Right atrium auricular region (tissue), 2 donors: Measurements from ENCODE around the gene ACOX2. TPM values are rescaled to one million over a fixed set of nuclear protein-coding genes. Genes with fewer than 3 reads are reported as not detected.
A peak's percentile ranks its signal among the peaks of the same experiment; 100 is the strongest.

ENCODE experiments used
- DNase-seq: peaks from one replicate; pipeline ENCODE4 v3.0.0-alpha.2; 2019; ENCODE audit warnings: low spot score
- H3K27ac ChIP-seq, 2 donors: fragments of 200-600 bp; sonication (generic); 1 replicate in 1 of 2; 2 replicates in 1 of 2; pipeline ENCODE4 v1.5.1; 2016 to 2019
- H3K27me3 ChIP-seq, 2 donors: fragments of 200-600 bp; sonication (generic); one replicate each; pipeline versions ENCODE4 v1.5.1 to v1.6.0; 2017 to 2019
- H3K36me3 ChIP-seq: fragments of 200-600 bp; sonication (generic); one replicate; pipeline ENCODE4 v1.5.1; 2016
- H3K4me1 ChIP-seq, 2 donors: fragments of 200-600 bp; sonication (generic); one replicate each; pipeline versions ENCODE4 v1.5.1 to v1.6.0; 2017 to 2019
- H3K4me3 ChIP-seq, 2 donors: fragments of 200-600 bp; sonication (generic); 1 replicate in 1 of 2; 2 replicates in 1 of 2; pipeline ENCODE4 v1.5.1; 2017 to 2019; ENCODE audit warnings: mild to moderate bottlenecking in 1 of 2, moderate library complexity in 1 of 2
- H3K9me3 ChIP-seq, 2 donors: fragments of 200-600 bp; sonication (generic); one replicate each; pipeline ENCODE4 v1.5.1; 2019
- total RNA-seq, 2 donors: library from RNA; depleted of rRNA; stranded (reverse); fragments of >200 nt; gene quantifications; one replicate each; pipeline ENCODE4 v1.1.0, GENCODE V29; 2016
- TF ChIP-seq, protein P1 (sequence below), 2 donors: fragments of 200-600 bp; sonication (generic); IDR thresholded peaks; one replicate each; pipeline ENCODE4 v1.5.1; 2019; ENCODE audit warnings: antibody characterized with exemption in 2 of 2

The ACOX2 gene
- total RNA-seq, 2 donors from 2014 or later: 11.5 to 30.2 TPM

DNA sequence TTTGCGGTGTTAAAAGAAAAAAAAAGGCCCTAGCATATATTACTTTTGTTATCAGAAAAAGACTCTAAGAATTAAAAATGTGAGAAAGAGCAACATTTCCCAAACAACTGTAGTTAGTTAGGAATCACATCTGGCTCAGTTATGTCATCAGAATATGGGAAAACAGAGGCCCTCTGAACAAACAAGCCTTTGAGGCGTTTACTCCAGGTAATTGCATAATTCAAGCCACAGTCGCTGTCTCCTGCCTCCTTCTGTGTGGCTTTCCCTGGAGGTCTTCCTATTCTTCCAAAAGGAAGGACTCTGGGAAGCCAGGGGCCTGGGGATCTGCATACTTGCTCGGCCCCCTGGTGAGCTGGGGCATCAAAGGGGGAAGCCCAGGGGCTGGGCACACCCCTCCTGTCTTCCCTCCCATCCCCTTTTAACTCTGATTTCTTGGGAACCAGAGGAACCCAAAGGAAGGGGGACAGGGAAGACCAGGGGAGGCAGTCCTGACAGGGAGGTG lies 43.9 kb upstream of the ACOX2 start:
- DNase-seq: no peak
- TF ChIP-seq, protein P1, sequence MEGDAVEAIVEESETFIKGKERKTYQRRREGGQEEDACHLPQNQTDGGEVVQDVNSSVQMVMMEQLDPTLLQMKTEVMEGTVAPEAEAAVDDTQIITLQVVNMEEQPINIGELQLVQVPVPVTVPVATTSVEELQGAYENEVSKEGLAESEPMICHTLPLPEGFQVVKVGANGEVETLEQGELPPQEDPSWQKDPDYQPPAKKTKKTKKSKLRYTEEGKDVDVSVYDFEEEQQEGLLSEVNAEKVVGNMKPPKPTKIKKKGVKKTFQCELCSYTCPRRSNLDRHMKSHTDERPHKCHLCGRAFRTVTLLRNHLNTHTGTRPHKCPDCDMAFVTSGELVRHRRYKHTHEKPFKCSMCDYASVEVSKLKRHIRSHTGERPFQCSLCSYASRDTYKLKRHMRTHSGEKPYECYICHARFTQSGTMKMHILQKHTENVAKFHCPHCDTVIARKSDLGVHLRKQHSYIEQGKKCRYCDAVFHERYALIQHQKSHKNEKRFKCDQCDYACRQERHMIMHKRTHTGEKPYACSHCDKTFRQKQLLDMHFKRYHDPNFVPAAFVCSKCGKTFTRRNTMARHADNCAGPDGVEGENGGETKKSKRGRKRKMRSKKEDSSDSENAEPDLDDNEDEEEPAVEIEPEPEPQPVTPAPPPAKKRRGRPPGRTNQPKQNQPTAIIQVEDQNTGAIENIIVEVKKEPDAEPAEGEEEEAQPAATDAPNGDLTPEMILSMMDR (IDR thresholded peaks at IDR 0.05): no peak
- H3K4me3 ChIP-seq: no peak overlapping the region
- peaks cover 0 to 23% of the 10 kb centered on the region in 2 donors for H3K4me1 ChIP-seq
- no peaks in the 10 kb centered on the region for H3K36me3 ChIP-seq
- no peaks in the 10 kb centered on the region for H3K9me3 ChIP-seq
- no peaks in the 10 kb centered on the region for H3K27me3 ChIP-seq
- H3K27ac ChIP-seq: no peak overlapping the region

DNA sequence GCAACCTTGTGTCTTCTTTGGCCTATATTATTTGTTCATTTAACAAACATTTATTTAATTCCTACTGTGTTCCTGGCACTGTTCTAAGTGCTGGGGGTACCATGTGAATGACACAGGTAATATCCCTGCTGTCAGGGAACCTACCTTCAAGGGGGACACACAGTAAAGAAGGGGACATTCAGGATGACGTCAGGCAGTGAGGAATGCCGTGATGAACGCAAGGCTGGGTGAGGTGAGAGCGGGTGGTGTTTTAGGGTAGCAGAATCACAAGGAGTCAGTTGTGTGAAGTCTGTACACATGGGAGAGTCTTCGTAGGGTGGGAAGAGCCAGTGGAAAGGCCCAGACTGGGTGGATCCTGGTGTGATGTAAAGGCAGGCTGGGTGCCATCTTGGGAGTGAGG lies 41.9 kb upstream of the ACOX2 start:
- Histone ChIP-seq H3K9me3 (no peaks in the 10 kb centered on the region), H3K27ac (peak overlapping the region; percentile 47 to 76), H3K4me1 (peaks cover 0 to 17% of the 10 kb centered on the region in 2 donors), H3K36me3 (no peaks in the 10 kb centered on the region), H3K4me3 (no peak overlapping the region), H3K27me3 (no peaks in the 10 kb centered on the region)
- TF ChIP-seq, protein P1 (IDR thresholded peaks at IDR 0.05): no peak
- DNase-seq: no peak

DNA sequence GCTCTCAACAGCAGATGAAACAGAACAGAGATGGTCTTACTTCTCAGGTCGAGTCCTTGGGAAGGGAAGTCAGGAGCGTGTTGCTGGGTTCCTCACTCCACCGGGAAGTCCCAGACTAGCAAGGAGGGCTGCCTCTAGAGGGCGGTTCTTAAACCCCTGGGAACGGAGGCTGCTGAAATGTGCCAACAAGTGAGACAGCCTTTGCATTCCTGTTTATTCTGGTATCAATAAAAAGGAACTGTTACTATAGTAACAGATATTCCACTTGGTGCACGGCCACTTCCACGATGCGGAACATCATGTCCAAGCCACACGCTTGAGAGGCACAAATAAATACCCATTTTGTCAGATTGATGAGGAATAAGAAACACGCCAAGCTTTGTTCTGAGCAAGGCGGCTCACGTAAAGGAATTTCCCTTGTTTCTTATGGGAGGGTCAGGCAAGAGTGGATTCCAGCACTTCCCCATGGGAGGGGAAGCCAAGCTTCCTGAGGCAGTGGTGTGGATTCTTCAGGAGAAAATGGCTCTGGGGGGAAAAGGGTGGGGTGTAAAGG lies 40.4 kb upstream of the ACOX2 start, which contains the start of gene FAM107A:
Gene FAM107A (minus strand): TSS at position 123 of the 553 bp plus-strand sequence. CDS start 7,531 bp downstream, outside the sequence.
- Histone ChIP-seq H3K27ac (peak within 1 kb of the TSS; percentile 80 to 83), H3K27me3 (no peaks in the 10 kb centered on the region), H3K36me3 (no peaks in the 10 kb centered on the region), H3K9me3 (no peaks in the 10 kb centered on the region), H3K4me1 (peaks cover 0 to 17% of the 10 kb centered on the region in 2 donors), H3K4me3 (peak within 1 kb of the TSS; percentile 35 to 49)
- DNase-seq: peak; percentile 88
- TF ChIP-seq, protein P1 (IDR thresholded peaks at IDR 0.05): peak in 1 of 2 donors; percentile 53

DNA sequence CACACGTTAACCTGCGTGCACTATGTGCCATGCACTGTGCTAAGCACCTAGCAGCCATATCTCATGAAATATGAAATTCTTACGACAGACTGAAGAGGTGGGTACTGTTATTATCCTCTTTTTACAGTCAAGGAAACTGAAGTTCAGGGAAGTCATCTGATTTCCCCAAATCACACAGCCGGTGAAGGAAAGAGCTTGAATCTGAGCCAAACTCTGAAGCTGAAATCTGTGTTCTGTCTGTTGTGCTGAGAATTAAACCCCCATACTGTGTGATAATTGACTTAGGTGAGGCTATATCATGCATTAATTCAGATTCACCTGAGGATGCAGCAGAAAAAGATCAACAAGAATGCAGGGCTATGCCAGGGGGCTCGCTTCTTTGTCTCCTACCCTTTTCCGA lies 39.7 kb upstream of the ACOX2 start:
- TF ChIP-seq, protein P1 (IDR thresholded peaks at IDR 0.05): no peak
- Histone ChIP-seq H3K36me3 (no peaks in the 10 kb centered on the region), H3K4me3 (peak overlapping the region; percentile 35 to 49), H3K27ac (peak overlapping the region; percentile 80 to 83), H3K9me3 (no peaks in the 10 kb centered on the region), H3K27me3 (no peaks in the 10 kb centered on the region), H3K4me1 (peaks cover 0 to 17% of the 10 kb centered on the region in 2 donors)
- DNase-seq: no peak

DNA sequence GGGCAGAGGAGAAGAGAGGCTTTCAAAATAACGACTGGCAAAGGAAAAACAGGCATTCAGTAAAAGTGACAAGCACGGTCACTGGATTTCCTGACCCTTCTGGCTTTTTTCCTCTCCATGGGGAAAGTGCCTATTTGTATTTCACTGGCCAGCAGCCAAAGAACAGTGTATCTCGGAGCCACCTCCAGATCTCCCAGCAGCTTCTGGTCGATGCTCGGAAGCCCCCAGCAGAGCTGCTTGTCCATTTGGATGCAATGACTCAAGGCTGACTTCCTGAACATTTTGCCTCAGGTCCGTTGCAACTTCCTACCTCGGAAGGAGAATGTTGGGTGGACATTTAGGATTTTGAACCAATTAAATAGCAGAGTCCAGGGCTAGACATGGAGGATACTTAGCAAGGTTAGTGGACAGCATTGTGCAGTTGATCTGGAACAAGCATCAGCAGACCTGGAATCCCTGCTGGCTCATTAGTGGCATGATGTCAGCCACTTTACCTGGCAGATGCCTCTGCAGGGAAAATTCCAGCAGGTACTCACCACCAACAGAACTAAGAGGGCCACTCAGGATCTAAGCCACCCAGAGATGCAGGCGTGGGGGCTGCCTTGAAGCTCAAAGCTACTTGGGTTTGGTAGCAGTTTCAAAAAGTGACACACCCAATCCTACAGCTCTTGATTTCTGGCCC lies 39.1 kb upstream of the ACOX2 start:
- Histone ChIP-seq H3K9me3 (no peaks in the 10 kb centered on the region), H3K27me3 (no peaks in the 10 kb centered on the region), H3K27ac (peak overlapping the region; percentile 80 to 83), H3K4me1 (peaks cover 0 to 17% of the 10 kb centered on the region in 2 donors), H3K36me3 (no peaks in the 10 kb centered on the region), H3K4me3 (peak overlapping the region; percentile 35 to 49)
- TF ChIP-seq, protein P1 (IDR thresholded peaks at IDR 0.05): no peak
- no peak for DNase-seq
